Cerebellar nuclear complex (tissue), 1 donor: ENCODE results near the gene HIRA.

Source experiments
- DNase-seq, 2 experiments: peaks; one replicate each; lab custom pipeline; 2025; lab: John Stamatoyannopoulos, UW

HIRA gene

GRCh38 chr22:19285831-19286230, 145.7 kb downstream of the HIRA start:
- no peak for DNase-seq
